PC-3 (cell line): ENCODE data around the gene BAX.

Source experiments
- CTCF ChIP-seq: fragments of 300-600 bp; sonication (generic); conservative IDR thresholded peaks from 2 replicates; pipeline ENCODE4 v1.5.1; 2017; ENCODE audit warnings: antibody characterized with exemption, low read depth, mild to moderate bottlenecking, low read length
- EZH2phosphoT487 ChIP-seq: fragments of 300-600 bp; sonication (generic); IDR thresholded peaks from 2 replicates; pipeline ENCODE4 v1.6.1; 2018; ENCODE audit warnings: mild to moderate bottlenecking, antibody characterized with exemption, low read length, borderline replicate concordance

- TF ChIP-seq CTCF, result no peak
- TF ChIP-seq EZH2phosphoT487, result no peak
These were observed 13.8 kb upstream of the BAX start for GRCh38 chr19:48940902-48941301.
